Mucosa of gallbladder (tissue), 1 donor: Measurements from ENCODE around the gene CCDC200. TPM values are rescaled to one million over a fixed set of nuclear protein-coding genes. Genes with fewer than 3 reads are reported as not detected.

Experiments
- total RNA-seq: library from RNA; stranded (reverse); gene quantifications from one replicate; pipeline ENCODE4 v1.2.1, GENCODE V29; 2021
- donor health status: DM: no; HTN: no; CAD: no.

Gene CCDC200
- total RNA-seq, 1 donor from 2014 or later: not detected

Other genes with a start within 250 kb of the CCDC200 start
- gene PTGES3L, start 248.5 kb downstream of the CCDC200 start, total RNA-seq: 4.7 TPM
- 26.0 TPM for gene RUNDC1, start 248.1 kb downstream of the CCDC200 start, total RNA-seq
- 611 TPM for gene RPL27, start 230.2 kb downstream of the CCDC200 start, total RNA-seq
- gene IFI35, start 221.8 kb downstream of the CCDC200 start, total RNA-seq: 27.0 TPM
- 122 TPM for gene VAT1, start 206.2 kb downstream of the CCDC200 start, total RNA-seq
- gene RND2, start 203.4 kb downstream of the CCDC200 start, total RNA-seq: 2.8 TPM
- gene BRCA1, start 103.3 kb downstream of the CCDC200 start, total RNA-seq: 5.8 TPM
- gene NBR1, start 57.4 kb downstream of the CCDC200 start, total RNA-seq: 119 TPM
- gene TMEM106A, start 16.7 kb downstream of the CCDC200 start, total RNA-seq: 10.8 TPM
- gene RNU2-1, start 5.4 kb upstream of the CCDC200 start, total RNA-seq: 2,768 TPM
- gene ARL4D, start 170.4 kb upstream of the CCDC200 start, total RNA-seq: 16.4 TPM